GM18867 (cell line): ENCODE data around the gene LCNL1.
A peak's percentile ranks its signal among the peaks of the same experiment; 100 is the strongest.
"Not testable (repeated sequence)": the region's sequence is repeated elsewhere in the genome, so short reads cannot be mapped to it uniquely, and the experiment has no call there.

Source experiments
- ATAC-seq: cut with Tn5 transposase; IDR thresholded peaks from one replicate; pipeline ENCODE4 v1.9.1; 2021; ENCODE audit warnings: mild to moderate bottlenecking, moderate library complexity; ENCODE audit not compliant: unreplicated experiment

Gene LCNL1

DNA sequence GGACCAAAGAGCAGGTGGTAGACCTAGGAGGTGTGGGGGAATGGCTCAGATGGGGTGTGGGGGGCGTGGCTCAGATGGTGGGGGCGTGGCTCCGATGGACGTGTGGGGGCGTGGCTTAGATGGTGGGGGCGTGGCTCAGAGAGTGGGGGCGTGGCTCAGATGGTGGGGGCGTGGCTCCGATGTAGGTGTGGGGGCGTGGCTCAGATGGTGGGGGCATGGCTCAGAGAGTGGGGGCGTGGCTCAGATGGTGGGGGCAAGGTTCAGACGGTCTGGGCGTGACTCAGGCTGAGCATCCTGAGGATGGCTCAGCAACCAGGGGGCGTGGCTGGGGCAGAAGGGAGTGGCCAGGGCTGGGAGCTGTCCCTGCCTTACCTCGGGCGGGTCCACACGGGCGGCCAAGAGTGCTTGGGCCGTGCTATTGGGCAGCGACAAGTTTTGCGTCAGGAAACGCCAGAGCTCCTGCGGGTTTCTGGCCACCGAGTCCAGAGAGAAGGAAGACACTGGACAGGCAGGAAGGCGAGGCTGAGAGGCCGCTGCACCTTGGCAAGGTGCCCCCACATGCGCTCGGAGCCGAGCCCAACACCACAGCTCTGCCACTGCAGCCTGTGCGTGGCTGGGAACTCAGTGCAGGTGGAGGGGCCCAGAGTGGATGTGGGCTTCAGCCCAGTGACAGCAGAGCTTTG lies 39.3 kb downstream of the LCNL1 start:
- ATAC-seq, result no peak

DNA sequence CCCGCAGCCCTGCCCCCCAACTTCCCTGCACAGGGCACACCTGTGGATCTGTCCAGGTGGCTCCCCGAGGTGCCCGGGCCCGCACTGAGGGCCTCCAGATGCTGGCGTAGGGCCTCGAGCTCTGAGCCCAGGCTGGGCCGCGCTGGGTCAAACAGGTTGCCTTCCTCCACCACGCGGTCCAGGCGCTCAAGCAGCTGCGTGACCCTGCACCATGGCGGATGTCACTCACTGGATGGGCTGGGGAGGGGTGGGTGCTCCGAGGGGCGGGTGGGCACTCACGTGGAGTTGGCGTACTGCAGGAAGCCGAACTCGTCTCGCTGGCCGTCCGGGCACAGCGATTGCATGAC lies 39.8 kb downstream of the LCNL1 start:
- ATAC-seq, result no peak

DNA sequence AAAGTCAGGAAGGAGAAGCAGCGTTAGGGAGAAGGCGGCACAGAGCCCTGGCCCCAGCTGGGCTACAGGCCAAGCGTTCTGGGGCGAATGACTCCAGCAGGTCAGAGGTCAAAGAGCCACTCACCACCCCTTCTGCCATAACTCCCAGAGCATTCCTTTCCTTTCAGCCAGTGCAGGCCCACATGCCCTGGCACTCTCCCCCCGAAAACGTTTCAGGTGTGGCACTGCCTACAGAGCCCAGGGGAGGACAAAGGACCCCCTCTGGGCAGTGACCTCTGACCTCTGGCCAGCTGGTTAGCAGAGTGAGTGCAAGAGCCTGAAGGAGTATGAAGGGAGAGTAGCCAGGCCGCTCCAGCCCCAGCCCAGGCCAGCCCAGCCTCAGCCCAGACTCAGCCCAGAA lies 40.4 kb downstream of the LCNL1 start:
- no peak for ATAC-seq

DNA sequence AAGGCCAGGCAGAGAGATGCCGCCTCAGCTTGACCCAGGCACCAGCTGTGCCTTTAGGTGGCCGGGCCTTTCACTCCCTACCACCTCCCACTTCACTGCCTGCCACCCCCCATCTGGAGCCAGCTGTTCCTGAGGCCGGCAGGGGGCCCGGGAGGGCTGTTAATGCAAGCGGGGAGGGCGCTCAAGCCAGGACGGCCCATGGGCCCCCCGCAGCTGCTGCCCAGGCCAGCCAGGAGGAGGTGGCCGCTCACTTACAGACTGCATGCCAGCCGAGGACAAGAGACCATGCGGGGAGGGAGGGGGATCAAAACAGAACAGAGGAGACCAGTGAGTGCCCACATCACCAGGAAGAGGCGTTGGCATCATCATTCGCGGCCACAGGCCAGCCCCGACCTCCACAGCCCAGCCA lies 40.8 kb downstream of the LCNL1 start:
- ATAC-seq, result no peak

DNA sequence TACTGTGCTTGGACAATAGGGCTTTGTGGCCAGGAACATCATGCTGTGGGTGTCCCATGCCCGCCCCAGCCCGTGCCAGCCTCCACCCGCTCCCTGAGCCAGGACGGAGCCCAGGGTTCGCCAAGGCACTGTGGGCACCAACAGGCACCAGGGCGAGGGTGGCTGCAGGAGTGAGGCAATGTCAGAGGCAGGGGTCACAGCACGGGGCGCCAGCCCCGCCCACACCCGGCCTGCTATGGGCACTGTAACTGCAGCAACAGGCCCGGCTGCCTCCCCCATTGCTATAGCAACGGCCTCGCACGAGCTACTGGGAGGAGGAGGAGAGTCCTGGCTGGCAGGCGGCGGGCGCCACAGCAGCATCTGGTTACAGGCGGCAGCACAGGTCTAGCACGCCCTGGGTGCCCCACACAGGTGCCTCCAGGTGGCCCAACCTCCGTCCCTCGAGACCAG lies 42.7 kb downstream of the LCNL1 start:
- no peak for ATAC-seq

DNA sequence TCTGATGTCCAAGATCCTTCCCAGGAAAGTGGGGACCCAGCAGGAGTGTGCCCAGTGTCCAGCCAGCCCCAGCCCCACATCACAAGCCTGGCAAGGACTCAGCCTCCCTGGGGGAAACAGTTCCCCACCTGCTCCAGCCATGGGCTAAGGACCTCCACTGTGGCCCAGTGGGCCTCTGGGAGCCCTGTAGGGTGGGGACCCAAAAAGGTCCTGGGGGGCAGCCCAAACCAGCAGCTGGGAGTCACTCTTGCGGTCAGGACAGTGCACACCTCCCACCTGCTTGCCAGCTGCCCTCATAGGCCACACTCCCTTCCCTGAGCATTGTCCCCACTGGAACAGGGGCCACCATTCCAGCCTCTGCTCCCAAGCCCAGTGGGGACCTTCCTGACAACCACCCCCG lies 43.6 kb downstream of the LCNL1 start:
- ATAC-seq, result no peak

DNA sequence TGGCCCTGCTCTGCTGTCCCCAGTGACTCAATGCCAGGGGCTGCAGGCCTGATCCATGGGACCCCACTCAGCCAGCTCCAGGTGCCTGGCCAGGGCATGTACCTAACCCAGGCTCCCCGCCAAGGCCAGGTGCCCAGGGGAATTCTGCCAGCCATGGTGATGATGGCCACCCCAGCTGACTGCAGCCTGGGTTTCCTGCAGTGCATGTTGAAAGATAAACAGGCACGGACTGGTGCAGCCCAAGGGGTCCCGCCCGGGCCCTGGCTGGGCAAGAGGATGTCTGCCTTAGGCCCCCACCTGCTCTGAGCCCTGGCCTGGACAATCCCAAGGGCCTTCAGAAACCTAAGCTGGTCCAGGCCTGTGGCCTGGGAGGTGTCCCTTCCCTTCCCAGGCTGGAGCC lies 44.0 kb downstream of the LCNL1 start:
- no peak for ATAC-seq

DNA sequence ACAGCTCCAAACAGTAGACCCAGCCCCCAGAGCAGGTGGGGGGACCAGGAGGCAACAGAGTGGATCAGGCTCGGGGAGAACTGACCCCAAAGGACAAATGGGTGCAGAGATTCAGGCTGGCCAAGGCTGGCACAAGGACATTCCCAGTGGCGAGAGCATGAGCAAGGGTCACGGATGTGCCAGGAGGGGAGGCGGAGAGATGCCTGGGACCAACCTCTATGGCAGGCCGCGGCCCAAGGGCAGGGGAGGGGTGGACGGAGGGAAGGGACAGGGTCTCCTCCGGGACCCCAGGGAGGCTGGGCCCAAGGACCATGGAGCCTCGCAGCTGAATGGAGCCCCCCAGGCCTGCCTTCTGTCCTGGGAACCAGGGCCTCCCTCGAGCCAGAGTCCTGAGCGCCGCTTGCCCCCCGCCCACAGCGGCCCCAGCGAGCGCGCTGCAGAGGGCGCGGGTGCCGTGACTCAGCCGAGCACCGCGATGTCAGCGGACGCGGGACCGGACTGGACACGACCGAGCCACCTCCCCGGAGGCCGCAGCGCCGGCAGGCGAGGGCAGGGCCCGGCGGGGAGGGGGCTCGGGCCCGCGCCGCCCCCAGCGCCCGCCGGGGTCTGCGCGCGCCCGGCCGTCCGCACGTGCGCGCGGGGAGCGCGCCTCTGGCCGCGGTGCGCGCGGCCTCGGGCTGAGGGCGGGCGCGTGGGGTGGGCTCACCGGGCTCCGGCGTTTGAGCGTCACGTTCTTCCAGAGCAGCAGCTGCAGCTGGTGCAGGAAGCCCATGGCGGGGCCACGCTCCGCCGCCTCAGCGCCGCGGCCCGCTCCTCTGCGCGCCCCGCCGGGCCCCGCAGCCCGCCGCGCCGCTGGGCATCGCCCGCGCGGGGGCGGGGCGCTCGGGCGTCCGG lies 44.8 kb downstream of the LCNL1 start, which contains the start of gene ABCA2:
Gene ABCA2 (minus strand): TSS at position 869 of the 894 bp plus-strand sequence. CDS start 97 bp downstream, at position 772.
- no peak for ATAC-seq

DNA sequence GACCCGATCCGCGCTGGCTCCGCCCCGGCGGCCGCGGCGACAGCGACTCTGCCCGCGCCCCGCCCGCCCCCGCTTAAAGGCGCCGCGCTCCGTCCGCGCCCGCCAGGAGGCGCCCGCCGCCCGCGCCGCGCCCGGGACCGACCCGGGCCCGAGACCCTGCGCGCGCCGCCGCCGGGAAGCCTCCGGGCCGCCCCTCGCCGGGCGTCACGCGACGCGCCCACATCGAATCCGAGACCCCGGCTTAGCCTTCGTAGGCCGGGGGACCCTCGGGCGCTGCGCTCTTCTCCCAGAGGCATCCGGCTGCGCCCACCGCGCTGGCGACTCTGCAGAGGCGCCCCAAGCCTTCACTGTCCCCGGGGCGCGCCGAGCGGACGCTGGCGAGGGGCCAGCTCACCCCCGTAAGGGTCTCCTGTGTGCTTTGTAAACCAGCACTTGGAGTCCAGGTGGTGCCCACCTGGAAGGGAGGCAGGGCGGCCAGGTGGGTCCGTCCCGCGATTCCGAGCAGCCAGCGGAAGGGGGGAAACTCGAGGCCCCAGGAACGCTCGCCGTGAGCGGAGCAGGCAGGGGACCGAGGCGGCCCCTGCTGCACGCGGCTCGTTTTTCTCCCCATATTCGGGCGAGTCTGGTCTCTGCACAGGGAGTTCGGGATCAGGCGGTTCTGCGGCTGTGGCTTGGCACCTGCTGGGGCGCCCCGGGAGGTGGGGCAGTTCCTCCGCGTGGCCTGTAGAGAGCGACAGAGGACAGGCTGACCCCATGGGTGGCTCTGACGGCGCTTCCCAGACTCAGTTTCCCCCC lies 45.7 kb downstream of the LCNL1 start:
- peak; percentile 34 for ATAC-seq

DNA sequence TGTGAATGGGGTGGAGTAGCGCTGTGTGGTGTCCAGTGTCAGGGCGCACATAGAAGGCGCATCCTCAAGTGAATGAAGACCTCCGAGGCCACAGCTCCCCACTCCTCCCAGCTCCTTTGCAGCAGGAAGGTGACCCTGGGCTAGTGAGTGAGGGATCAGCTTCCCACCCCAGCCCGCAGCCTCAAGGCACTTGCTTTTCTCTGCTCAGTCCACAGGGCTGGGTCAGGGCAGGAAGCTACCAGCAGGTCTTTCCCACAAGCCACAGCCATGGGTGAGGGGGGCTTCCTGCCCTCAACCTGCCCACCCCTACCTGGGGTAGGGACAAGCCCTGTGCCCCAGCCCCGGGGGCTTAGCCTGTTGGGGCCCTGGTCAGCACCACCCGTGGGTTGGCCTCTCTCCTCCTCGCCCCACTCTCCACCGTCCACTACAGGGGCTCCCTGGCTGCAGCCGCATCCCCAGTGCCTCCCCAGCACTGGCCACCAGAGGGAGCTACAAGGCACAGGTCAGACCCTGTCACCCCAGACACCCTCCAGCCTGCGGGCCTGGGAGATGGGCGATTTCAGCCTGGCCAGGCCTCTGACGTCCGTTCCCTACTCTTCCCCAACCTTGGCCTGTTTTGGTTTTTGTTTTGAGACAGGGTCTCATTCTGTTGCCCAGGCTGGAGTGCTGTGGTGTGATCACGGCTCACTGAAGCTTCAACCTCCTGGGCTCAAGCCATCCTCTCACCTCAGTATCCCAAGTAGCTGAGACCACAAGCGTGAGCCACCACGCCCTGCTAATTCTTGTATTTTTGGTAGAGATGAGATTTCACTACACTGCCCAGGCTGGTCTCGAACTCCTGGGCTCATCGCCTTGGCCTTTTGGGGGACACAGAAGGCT lies 46.5 kb downstream of the LCNL1 start:
- peak; percentile 32 for ATAC-seq

DNA sequence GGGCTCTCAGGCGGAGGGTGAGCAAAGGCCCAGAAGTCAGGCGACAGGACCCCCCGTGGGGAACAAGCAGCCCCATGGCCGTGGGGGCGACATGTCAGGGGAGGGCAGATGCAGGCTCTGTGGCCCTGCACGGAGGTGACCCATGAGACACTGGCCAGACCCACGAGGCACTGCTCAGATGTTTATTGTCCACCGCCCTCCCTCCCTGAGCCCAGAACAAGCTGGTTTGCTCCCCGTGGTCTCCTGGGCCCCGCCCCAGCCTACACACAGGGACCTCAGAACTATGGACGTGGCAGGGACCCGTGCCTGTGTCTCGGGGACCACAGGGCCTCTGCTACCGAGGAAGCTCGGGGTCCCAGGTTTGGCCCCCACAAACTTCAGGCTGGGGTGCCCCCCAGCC lies 47.2 kb downstream of the LCNL1 start:
- no peak for ATAC-seq

DNA sequence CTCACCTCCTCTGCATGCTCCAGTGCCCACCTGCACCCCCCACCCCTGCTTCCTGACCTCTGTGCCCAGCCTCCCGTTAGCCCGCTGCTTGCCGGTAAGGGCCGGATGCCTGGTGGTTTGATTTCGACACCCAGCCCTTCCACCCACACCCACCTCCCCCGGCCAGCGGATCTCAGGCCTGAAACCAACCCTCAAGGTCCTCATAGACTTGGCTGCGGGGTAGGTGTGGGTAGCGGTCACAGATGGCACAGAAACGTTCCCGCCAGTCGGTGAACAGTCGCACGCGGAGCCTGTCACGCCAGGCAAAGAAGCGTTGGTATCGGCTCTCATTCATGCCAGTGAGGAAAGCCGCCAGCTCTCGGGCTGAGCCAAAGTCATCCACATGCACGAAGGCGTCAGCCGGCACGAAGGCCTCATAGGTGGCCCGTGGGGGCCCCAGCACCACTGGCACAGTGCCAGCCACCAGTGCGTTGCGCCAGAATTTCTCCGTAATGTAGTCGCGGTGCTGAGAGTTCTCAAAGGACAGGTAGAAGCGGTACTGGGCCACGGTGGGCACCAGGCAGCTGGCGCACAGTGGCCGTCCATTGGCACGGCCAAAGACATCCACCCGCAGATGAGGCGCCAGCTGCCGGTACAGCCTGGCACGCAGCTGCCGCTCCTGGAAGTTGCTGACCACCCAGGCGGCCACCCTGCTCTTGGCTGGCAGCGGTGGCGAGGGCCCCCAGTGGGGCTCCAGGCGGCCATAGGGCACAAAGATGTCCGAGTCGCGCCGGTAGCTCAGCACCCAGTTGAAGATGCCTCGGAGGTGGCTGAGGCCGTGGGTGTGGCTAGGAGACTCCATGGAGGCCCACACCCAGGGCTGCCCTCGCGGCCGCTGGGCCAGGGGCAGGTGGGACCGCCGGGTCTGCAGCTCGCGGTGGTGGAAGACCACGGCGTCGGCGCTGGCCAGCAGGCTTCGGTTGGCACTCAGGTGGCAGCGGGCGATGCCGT lies 48.0 kb downstream of the LCNL1 start:
- no peak for ATAC-seq

DNA sequence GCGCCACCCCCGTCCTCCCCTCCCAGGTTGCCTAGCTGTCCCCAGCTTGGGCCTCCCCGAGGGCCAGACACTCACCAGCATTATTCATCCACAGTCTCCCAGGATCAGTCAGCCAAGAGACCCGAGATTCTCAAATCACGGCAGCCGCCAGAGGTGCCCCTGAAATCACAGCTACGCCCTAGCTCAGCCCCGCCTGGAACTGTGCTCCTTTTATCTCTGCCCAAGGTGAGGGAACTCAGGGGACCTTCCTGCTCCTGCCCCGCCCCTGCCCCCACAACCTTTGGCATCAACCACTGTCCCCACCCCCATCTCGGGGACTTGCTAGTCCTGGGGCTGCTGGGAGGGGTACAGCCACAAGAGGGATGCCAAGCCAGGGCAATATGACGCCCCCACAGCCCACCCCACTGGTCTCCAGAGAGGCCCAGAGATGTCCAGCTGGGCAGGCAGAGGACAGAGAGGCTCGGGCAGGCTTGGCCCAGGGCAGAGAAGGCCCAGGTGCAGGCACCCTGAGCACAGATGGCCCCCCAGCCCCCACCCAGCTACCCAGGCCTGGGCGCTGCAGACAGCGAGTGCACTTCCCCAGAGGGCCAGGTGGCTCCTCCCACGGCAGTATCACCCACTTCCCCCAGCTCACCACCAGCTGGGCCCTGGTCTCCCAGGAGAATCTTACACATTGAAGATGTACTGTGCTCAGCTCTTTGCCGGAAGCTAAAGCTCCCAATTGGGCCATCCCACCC lies 49.3 kb downstream of the LCNL1 start, which contains the start of gene FUT7:
Gene FUT7 (minus strand): TSS at position 185 of the 737 bp plus-strand sequence. CDS start 97 bp downstream, at position 88.
- ATAC-seq, result no peak

DNA sequence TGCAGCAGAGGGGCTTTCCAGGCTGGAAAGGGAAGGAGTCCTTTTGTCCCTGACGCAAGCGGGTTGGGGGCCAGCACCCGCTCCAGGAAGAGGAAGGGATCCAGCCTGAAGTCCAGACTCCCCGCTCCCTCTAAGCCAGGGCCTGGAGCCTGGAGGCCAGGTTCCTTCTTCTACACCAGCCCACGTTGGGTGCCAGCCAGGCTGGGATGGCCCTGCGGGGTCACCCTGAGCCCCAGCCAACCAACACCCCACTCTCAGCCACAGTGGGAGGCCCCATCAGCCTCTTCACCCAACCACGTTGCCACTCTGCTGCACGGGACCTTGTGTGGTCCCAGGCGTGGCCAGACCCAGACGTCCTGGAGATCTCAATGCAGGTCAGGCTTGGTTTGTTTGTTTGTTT lies 50.1 kb downstream of the LCNL1 start:
- no peak for ATAC-seq

DNA sequence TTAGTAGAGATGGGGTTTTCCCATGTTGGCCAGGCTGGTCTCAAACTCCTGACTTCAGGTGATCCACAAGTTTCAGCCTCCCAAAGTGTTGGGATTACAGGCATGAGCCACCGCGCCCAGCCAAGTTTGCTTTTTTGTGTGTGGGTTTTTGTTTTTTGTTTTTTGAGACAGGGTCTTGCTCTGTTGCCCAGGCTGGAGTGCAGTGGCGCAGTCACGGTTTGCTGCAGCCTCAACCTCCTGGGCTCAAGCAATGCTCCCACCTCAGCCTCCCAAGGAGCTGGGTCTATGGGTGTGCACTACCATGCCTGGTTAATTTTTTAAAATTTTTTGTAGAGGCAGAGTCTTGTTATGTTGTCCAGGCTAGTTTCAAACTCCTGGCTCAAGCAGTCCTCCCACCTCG lies 50.7 kb downstream of the LCNL1 start:
- ATAC-seq, result not testable (repeated sequence)

DNA sequence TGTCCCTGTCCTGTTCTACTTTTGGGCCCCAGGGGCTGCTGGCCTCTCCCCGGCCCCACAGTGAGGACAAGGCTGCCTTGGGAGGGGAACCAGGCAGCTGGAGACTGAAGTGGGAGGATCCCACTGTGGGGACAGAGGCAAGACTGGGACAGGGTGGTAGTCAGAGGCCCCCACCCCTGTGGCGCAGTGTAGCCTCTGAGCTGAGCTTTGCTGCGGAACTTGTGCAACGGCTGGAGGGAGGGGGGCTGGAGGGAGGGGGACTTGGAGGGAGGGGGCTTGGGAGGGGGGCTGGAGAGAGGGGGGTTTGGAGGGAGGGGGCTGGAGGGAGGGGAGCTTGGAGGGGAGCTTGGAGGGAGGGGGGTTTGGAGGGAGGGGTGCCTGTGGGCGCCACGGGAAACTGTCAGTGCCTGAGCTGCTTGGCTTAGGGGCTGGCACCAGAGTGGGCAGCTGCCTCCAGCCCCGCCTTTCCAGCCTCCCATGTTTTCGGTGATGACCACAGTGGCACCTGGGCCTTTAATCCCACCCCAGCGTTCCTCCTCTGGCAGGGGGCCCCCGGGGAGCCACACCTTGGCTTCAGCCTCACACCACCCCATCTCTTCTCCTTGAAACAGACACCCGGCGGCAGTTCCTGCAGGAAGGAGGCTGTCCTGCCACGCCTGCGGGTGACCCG lies 51.4 kb downstream of the LCNL1 start:
- no peak for ATAC-seq

DNA sequence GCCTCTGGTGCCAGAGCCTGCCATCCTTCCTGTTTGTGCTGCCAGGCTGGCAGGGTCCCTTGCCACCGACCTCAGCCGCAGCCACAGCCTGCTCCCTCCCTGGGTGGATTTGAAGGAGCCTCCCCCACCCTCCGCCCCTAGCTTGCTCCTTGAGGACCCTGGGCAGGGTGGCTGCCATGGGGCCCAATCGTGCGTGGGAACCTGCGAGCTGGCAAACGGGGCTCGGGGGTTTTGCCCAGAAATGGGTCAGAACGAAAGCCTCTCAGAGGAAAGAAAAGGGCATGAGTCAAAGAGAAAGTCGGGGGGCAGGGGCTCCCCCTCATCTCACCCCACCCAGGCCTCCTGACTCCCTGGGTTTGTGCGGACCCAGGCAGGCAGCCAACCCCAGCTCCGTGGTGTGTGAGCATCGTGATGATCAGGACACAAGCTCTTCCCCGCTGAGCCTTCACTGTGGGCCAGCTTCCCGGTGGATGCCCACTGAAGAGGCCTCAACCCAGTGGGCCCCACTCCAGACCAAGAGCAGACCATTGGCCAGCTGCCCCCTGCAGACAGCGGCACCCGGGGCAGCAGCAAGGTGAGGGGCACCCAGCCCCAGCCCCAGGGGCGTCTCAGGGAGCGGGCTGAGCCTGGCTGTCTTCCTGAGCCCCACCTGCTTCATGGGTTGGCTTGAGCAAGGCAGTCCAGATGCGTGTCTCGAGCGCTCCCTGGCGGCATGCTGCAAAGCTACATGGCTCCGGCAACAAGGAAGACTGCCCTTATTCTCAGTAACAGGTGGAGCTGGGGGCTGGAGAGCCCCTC lies 52.1 kb downstream of the LCNL1 start:
- peak; percentile 52 for ATAC-seq
